ENCODE data around the gene MAFB. TPM values are rescaled to one million over a fixed set of nuclear protein-coding genes. Genes with fewer than 3 reads are reported as not detected.

Gene MAFB
- total and polyA plus RNA-seq, 12 donors = 7.5 to 79.0 (median 37.6) TPM

DNA sequence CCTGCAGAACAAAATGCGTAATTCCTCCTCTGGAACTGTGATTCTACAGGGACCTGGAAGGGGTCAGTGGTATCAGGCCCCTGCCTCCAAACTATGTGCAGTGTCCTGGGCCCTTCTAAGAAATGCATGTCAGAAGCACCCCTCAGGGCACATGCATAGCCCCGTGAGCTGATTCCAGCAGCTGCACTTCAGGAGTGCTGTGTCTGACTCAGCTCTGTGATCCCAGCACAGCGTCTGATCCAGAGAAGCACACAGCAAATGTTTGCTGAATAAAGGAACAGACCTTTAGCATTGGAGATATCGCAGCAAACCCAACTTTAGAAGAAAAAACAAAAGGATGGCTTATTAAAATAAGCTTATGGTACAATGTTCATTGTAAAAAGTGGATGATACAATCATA lies 15.8 kb upstream of the MAFB start:
- no peak overlapping the region for H3K27ac ChIP-seq
- intact Hi-C loops (cut with DNase I) = no loop called here
- no peaks in the 10 kb centered on the region for H3K27me3 ChIP-seq
- H3K36me3 ChIP-seq (replicated peaks in 1 of 2) = no peaks in the 10 kb centered on the region
- H3K4me3 ChIP-seq = no peak overlapping the region
- no peak for DNase-seq
- H3K4me1 ChIP-seq (replicated peaks in 1 of 2) = no peaks in the 10 kb centered on the region
- no peaks in the 10 kb centered on the region for H3K9me3 ChIP-seq (replicated peaks in 1 of 3)
- TF ChIP-seq POLR2A (IDR thresholded peaks at IDR 0.05) = no peak
- TF ChIP-seq, protein P1, sequence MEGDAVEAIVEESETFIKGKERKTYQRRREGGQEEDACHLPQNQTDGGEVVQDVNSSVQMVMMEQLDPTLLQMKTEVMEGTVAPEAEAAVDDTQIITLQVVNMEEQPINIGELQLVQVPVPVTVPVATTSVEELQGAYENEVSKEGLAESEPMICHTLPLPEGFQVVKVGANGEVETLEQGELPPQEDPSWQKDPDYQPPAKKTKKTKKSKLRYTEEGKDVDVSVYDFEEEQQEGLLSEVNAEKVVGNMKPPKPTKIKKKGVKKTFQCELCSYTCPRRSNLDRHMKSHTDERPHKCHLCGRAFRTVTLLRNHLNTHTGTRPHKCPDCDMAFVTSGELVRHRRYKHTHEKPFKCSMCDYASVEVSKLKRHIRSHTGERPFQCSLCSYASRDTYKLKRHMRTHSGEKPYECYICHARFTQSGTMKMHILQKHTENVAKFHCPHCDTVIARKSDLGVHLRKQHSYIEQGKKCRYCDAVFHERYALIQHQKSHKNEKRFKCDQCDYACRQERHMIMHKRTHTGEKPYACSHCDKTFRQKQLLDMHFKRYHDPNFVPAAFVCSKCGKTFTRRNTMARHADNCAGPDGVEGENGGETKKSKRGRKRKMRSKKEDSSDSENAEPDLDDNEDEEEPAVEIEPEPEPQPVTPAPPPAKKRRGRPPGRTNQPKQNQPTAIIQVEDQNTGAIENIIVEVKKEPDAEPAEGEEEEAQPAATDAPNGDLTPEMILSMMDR (IDR thresholded peaks at IDR 0.05) = no peak
- WGBS, 4 donors = 50 to 61% (median 52%) methylated on average over 3 to 4 of the region's 4 CpGs

DNA sequence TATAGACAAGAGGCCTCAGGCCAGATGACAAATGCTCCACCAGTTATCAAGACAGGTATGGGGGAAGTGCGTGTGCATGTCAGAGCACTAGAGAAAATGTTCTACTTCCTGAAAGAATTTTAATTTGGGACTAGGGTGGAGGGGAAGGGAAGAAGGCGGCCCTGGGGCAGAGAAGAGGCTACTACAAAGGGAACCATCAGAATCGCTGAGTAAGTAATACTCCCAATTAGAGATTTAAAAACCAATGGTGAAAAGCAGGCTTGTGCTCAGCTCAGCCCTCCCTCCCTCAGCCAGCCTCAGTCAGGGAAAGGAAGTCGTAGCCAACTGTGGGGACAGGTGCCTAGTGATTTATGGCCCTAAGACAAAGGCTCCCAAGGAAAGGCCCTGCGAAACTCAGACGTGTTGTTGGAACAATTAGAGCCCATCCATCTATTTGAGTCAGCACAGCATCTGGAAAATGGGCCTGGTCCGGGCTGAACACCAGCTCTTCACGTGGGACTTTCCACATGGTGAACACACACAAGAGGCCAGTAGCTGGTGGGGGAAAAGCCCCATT lies 15.0 kb upstream of the MAFB start:
- DNase-seq = peak in 2 of 7 donors; percentile 15 to 34
- Histone ChIP-seq H3K27me3 (no peaks in the 10 kb centered on the region), H3K27ac (no peak overlapping the region), H3K4me3 (no peak overlapping the region), H3K36me3 (replicated peaks in 1 of 2) (no peaks in the 10 kb centered on the region), H3K4me1 (replicated peaks in 1 of 2) (no peaks in the 10 kb centered on the region), H3K9me3 (replicated peaks in 1 of 3) (no peaks in the 10 kb centered on the region)
- 68 to 85% (median 78%) methylated on average over 8 of the region's 8 CpGs for WGBS, 4 donors
- TF ChIP-seq, protein P1 (IDR thresholded peaks at IDR 0.05) = no peak
- no peak for TF ChIP-seq POLR2A (IDR thresholded peaks at IDR 0.05)
- intact Hi-C loops (cut with DNase I) = no loop called here

DNA sequence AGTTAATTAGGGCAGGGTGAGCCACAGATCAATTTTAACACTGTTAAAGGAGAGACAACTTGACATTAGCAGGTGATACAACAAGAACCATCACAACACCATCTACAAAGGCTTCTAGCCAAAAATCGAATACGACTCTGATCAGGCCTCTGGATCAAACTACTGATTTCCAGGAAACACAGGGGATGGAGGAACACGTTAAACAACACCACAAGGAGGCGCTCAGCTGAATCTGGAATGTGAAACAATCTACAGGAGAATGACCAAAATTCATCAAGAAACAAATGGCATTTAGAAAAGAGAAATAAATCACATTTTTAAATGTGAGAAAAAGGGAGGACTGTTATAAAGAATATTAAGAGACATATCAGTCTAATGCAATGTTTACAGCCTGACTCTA lies 13.5 kb upstream of the MAFB start:
- Histone ChIP-seq H3K27ac (no peak overlapping the region), H3K4me1 (replicated peaks in 1 of 2) (no peaks in the 10 kb centered on the region), H3K36me3 (replicated peaks in 1 of 2) (no peaks in the 10 kb centered on the region), H3K9me3 (replicated peaks in 1 of 3) (no peaks in the 10 kb centered on the region), H3K4me3 (no peak overlapping the region), H3K27me3 (no peaks in the 10 kb centered on the region)
- no peak for DNase-seq
- no peak for TF ChIP-seq POLR2A (IDR thresholded peaks at IDR 0.05)
- TF ChIP-seq, protein P1 (IDR thresholded peaks at IDR 0.05) = no peak
- 73 to 81% (median 76%) methylated on average over 4 of the region's 4 CpGs for WGBS, 4 donors
- intact Hi-C loops (cut with DNase I) = no loop called here

DNA sequence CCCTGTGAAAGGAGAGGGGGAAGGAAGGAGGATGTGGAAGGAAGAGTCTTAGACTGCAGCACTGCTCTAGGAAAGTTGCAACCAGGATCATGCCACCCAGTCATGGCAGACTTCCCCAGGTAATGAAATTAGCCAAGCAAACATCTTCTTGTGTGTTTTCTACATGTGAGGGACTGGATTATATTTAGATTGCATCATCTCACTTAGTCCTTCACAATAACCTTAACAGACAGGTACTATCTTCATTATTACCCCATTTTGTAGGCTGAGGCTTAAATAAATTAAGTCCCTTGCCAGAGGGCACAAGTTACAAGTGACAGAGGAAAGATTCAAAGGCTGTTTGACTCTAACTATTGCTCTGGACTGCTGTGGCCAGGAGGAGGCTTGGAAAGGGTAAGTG lies 9.7 kb upstream of the MAFB start:
- no peak for DNase-seq
- H3K36me3 ChIP-seq (replicated peaks in 1 of 2) = no peaks in the 10 kb centered on the region
- no peaks in the 10 kb centered on the region for H3K27me3 ChIP-seq
- TF ChIP-seq, protein P1 (IDR thresholded peaks at IDR 0.05) = no peak
- no peak for TF ChIP-seq POLR2A (IDR thresholded peaks at IDR 0.05)
- intact Hi-C loops (cut with DNase I) = loop anchor here in 1 of 2 donors (10.0 kb wide), 1 partner anchor 824 kb away; no protein-coding TSS in a partner anchor
- no peaks in the 10 kb centered on the region for H3K9me3 ChIP-seq (replicated peaks in 1 of 3)
- H3K27ac ChIP-seq = no peak overlapping the region
- H3K4me3 ChIP-seq = no peak overlapping the region
- H3K4me1 ChIP-seq (replicated peaks in 1 of 2) = peaks cover 0 to 5% of the 10 kb centered on the region in 2 donors
